Hepatocyte (in vitro differentiated cells): ENCODE measurements around the gene DCXR.

Source experiments
- CTCF ChIP-seq: fragments of 200-600 bp; sonication (generic); IDR thresholded peaks from 2 replicates; pipeline ENCODE4 v1.5.1; 2016; ENCODE audit warnings: antibody characterized with exemption, mild to moderate bottlenecking; ENCODE audit not compliant: poor library complexity
- EZH2 ChIP-seq: fragments of 200-600 bp; sonication (generic); IDR thresholded peaks from 2 replicates; pipeline ENCODE4 v1.6.1; 2016; ENCODE audit warnings: antibody characterized with exemption, mild to moderate bottlenecking, borderline replicate concordance
- EZH2phosphoT487 ChIP-seq: fragments of 200-600 bp; sonication (generic); IDR thresholded peaks from one replicate; pipeline ENCODE4 v1.6.1; 2018; ENCODE audit warnings: antibody characterized with exemption, mild to moderate bottlenecking, low read depth, moderate library complexity; ENCODE audit not compliant: unreplicated experiment, severe bottlenecking

DNA sequence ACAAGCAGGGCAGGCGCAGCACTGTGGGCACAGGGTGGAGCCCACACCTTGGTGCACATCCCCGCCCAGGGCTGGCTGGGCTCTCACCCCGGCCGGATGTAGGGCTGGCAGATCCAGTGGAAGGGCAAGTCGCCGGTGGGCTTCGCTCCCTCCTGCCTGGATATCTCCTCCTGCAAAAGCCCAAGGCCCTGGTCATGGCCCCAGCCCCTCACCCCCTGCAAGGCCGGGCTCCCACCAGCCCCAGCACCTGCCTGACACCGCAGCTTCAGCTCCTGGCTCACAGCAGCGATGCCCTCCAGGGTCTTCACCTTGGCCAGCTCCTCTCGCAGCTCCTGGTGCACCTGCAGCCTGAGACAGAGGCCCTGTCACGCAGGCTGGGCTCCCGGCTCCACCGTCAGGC is 23.1 kb upstream of the DCXR start:
- TF ChIP-seq CTCF: no peak
- no peak for TF ChIP-seq EZH2
- TF ChIP-seq EZH2phosphoT487: no peak
